ENCODE data around the gene TTC21B.
A peak's percentile ranks its signal among the peaks of the same experiment; 100 is the strongest.

TTC21B gene

DNA sequence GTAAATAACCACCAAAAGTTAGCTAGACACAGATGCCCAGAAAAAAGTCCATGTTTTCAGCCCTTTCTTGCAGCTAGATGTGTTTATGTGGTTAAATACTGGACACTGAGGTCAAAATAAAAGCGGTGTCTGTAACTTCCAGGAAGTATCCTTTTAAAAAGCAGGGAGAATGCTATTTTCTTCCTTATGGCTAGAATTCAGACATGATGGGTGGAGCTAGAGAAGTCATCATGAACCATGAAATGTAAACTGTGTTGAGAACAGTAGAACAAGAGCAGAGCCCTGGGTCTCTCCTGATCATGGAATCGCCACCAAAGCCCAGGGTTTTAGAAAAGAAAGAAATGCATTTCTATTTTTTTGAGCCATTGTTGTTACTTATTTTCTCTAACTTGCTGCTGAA, 118.2 kb downstream of the TTC21B start:
- DNase-seq (ENCODE audit: low spot score), result no peak

DNA sequence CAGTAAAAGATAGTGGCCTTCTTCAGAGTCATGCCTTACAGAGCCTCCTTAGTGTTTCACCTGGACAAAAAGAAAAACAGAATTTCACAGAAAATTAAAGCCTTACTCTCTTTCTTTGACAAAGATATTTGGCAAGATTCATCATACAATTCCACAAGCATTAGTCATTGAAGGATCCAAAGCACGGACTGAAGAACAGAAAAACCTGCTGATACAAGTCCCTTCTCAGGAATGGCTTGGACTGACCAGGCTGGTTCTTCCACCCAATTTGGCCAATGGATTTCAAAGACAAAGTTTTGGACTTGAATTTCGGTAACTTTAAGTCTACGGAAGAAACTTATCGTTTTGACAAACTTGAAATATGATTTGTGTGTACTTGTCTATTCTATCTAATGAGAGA, 120.4 kb downstream of the TTC21B start:
- peak; percentile 27 for DNase-seq (ENCODE audit: low spot score)

DNA sequence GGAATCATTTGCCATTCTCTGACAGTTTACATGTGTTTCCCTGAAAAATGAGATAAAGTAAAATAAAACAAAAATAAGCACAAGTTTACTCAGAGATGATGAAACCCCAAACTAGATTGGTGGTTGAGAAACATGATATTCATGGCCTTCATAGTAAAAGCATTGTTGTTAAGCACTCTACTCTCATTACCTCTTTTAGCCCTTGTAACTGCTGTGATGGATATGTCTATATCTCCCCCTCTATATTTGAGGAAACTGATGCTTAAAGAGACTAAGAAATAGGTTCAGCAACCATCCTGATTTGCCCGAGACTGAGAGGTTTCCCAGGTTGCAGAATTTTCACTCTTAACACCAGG, 125.7 kb downstream of the TTC21B start:
- DNase-seq (ENCODE audit: low spot score), result no peak

DNA sequence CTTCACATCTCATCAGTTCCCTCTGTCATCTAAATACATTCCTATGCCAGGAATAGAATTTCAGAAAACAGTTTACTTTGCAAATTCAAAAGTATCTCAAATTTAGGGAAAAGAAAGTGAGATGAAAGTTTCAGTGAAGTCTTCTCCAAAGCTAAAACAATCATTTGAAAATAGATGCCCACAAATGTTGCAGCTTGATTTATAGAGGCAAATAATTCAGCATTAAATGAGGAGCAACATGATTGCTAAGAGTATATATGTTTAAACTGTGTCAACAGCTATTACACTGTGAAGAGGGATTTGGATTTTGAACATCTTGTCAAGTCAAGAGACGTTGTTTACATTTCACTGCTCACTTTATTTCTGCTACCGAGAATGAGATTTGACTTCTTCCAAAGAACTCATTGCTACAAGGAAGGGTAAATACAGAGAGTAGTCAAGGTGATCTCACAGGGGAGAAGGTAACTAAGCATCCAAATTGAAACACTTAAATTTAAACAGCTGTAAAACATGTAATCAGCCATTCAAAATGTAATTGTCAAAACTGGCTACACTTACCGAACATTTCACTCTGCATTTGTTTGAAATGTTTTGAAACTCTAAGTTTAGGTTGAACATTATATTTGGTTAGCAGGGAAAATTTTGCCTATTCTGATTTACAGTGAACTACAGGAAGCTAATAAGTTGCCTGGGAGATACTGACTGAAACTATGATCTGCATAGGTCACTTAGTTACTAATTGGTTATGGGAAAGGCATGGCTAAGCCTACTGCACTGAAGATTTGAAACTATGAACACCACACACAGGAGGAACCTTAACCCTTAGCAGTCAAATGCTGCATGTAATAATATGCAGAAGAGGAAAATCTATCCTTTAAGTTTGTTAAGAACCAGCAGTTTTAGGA, 126.3 kb downstream of the TTC21B start:
- DNase-seq (ENCODE audit: low spot score), result no peak

DNA sequence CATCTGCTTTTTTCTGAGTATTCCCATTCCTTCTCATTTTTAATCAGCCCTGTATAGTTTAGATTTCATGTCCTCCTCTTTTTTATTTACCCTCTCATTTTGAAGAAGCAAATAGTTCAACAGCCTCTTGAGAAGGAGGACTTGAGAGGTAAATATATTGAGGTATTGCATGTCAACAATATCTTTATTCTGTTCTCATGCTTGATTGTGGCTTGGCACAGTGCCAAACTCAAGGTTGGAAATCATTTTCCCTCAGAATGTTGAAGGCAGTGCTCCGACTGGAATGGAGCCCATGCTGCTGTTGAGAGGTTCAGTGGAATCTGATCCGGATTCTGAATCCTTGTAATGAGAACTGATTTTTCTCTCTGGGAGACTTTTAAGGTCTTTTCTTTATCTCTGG, 128.5 kb downstream of the TTC21B start:
- no peak for DNase-seq (ENCODE audit: low spot score)

Measured in AG08396 (cell line).